Upper lobe of right lung (tissue), 1 donor: Measurements from ENCODE around the gene MAML2. TPM values are rescaled to one million over a fixed set of nuclear protein-coding genes. Genes with fewer than 3 reads are reported as not detected.

Source experiments
- ATAC-seq: fragments of 200-7000 bp; cut with Tn5 transposase; one replicate; pipeline ENCODE4 v1.9.1; 2020; ENCODE audit warnings: mild to moderate bottlenecking, moderate library complexity
- DNase-seq: peaks from one replicate; pipeline ENCODE4 v3.0.0-alpha.2; 2020
- H3K27ac ChIP-seq: fragments of 200-600 bp; one replicate; pipeline ENCODE4 v1.8.0; 2022
- H3K27me3 ChIP-seq: fragments of 200-600 bp; one replicate; pipeline ENCODE4 v1.8.0; 2022; ENCODE audit warnings: mild to moderate bottlenecking
- H3K36me3 ChIP-seq: fragments of 200-600 bp; one replicate; pipeline ENCODE4 v1.8.0; 2022
- H3K4me1 ChIP-seq: fragments of 200-600 bp; one replicate; pipeline ENCODE4 v1.8.0; 2022
- H3K4me3 ChIP-seq: fragments of 200-600 bp; one replicate; pipeline ENCODE4 v1.8.0; 2022; ENCODE audit warnings: mild to moderate bottlenecking
- H3K9me3 ChIP-seq: fragments of 200-600 bp; one replicate; pipeline ENCODE4 v1.8.0; 2022
- intact Hi-C: fragments of 100-400 bp; cut with DNase I; formaldehyde crosslinking; loops from one replicate; pipeline ENCODE4 v1.11.0; 2022
- total RNA-seq: library from RNA; stranded (reverse); fragmentation: NEBNext Ultra II Directional; extraction: Animal tissue kit (Norgen Biotek cat#: 25700); gene quantifications from one replicate; pipeline ENCODE4 v1.2.1, GENCODE V29; 2021
- TF ChIP-seq, protein P1 (sequence below): fragments of 200-600 bp; IDR thresholded peaks from one replicate; pipeline ENCODE4 v1.8.0; 2022; ENCODE audit warnings: antibody characterized with exemption
- donor health status: DM: no; HTN: yes; CAD: no; lungs with severe emphysema.

Gene MAML2
- total RNA-seq, 1 donor from 2014 or later, result 27.5 TPM

- no peak for ATAC-seq
- no peaks in the 10 kb centered on the region for H3K27me3 ChIP-seq
- no peaks in the 10 kb centered on the region for H3K36me3 ChIP-seq
- peaks cover 41% of the 10 kb centered on the region for H3K4me1 ChIP-seq
- no peaks in the 10 kb centered on the region for H3K9me3 ChIP-seq
- DNase-seq, result no peak
- H3K27ac ChIP-seq, result peak overlapping the region; percentile 72
- no peak overlapping the region for H3K4me3 ChIP-seq
- TF ChIP-seq, protein P1, sequence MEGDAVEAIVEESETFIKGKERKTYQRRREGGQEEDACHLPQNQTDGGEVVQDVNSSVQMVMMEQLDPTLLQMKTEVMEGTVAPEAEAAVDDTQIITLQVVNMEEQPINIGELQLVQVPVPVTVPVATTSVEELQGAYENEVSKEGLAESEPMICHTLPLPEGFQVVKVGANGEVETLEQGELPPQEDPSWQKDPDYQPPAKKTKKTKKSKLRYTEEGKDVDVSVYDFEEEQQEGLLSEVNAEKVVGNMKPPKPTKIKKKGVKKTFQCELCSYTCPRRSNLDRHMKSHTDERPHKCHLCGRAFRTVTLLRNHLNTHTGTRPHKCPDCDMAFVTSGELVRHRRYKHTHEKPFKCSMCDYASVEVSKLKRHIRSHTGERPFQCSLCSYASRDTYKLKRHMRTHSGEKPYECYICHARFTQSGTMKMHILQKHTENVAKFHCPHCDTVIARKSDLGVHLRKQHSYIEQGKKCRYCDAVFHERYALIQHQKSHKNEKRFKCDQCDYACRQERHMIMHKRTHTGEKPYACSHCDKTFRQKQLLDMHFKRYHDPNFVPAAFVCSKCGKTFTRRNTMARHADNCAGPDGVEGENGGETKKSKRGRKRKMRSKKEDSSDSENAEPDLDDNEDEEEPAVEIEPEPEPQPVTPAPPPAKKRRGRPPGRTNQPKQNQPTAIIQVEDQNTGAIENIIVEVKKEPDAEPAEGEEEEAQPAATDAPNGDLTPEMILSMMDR, result no peak
- intact Hi-C loops, result no loop called here
Measured at GRCh38 chr11:96157517-96157873, 185.5 kb downstream of the MAML2 start.

GRCh38 chr11:96156379-96156722 lies 186.6 kb downstream of the MAML2 start:
- Histone ChIP-seq H3K36me3 (no peaks in the 10 kb centered on the region), H3K27ac (peak overlapping the region; percentile 72), H3K9me3 (no peaks in the 10 kb centered on the region), H3K27me3 (no peaks in the 10 kb centered on the region), H3K4me3 (no peak overlapping the region), H3K4me1 (peaks cover 41% of the 10 kb centered on the region)
- TF ChIP-seq, protein P1, result no peak
- peak; percentile 54 for ATAC-seq
- intact Hi-C loops, result no loop called here
- no peak for DNase-seq

- no peak overlapping the region for H3K4me3 ChIP-seq
- H3K27me3 ChIP-seq, result no peaks in the 10 kb centered on the region
- peaks cover 41% of the 10 kb centered on the region for H3K4me1 ChIP-seq
- peak overlapping the region; percentile 72 for H3K27ac ChIP-seq
- no peaks in the 10 kb centered on the region for H3K36me3 ChIP-seq
- ATAC-seq (peak; percentile 81), DNase-seq (peak; percentile 72)
- no peaks in the 10 kb centered on the region for H3K9me3 ChIP-seq
- TF ChIP-seq, protein P1, result peak; percentile 38
- intact Hi-C loops, result no loop called here
Measured at GRCh38 chr11:96155627-96156378, 187.2 kb downstream of the MAML2 start.

DNA sequence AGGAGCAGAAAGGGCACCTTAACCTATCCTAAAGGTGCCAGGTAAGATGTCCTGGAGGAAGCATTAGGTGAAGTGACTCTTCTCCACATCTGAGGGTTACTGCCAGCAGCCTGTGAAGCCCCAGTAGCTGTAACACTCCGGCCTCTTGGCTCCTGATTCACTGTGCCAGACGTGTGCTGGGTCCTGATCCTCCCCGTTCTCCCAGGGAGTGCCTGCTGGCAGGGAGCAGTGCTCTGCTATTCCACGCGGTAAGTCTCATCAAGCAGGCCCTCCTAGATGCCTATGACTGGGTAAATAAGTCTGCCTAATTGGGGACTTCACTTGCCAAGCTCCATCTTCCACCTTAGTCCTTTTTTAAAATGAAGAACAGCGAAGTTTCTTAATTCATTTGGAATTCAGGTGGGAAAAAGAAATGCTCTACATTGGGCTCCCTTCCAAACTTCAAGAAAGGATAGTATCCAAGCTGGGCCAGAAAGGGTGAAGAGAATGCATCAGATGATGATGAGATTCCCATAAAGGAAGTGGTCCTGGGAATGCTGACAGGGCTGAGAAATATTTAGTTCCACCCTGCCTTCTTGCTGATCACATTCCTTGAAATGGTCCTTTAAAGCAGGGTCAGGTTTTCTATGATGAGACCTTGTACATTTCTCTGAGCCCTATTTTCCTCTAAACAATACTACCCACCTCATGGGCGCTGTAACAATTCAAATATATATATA lies 188.0 kb downstream of the MAML2 start:
- H3K36me3 ChIP-seq, result no peaks in the 10 kb centered on the region
- ATAC-seq (no peak), DNase-seq (no peak)
- TF ChIP-seq, protein P1, result no peak
- no peaks in the 10 kb centered on the region for H3K27me3 ChIP-seq
- peaks cover 41% of the 10 kb centered on the region for H3K4me1 ChIP-seq
- no peak overlapping the region for H3K4me3 ChIP-seq
- H3K27ac ChIP-seq, result peak overlapping the region; percentile 72
- no peaks in the 10 kb centered on the region for H3K9me3 ChIP-seq
- intact Hi-C loops, result no loop called here

DNA sequence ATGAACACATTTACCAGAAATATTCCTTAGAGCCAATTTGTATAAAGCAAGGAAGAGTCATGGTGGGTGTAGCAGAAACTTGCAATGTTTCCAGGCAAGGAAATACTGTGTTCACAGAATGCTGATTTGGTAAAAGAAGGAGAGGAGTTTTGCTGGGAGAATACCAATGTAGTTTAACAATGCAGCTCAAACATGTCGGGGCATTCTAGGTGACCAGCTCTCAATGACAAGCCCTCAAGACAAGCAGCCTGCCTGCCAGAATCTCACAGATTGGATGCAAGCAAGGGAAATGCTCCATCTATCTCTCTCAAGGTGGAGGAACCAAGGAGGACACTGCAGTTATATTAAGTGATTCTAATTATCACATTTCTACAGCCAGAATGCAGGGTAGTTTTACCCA lies 190.4 kb downstream of the MAML2 start:
- Histone ChIP-seq H3K27me3 (no peaks in the 10 kb centered on the region), H3K4me3 (no peak overlapping the region), H3K9me3 (no peaks in the 10 kb centered on the region), H3K27ac (no peak overlapping the region), H3K36me3 (no peaks in the 10 kb centered on the region), H3K4me1 (peaks cover 38% of the 10 kb centered on the region)
- DNase-seq (no peak), ATAC-seq (no peak)
- intact Hi-C loops, result no loop called here
- TF ChIP-seq, protein P1, result no peak
